ENCODE data around the gene CHIT1. TPM values are rescaled to one million over a fixed set of nuclear protein-coding genes. Genes with fewer than 3 reads are reported as not detected.
"Not testable (repeated sequence)": the region's sequence is repeated elsewhere in the genome, so short reads cannot be mapped to it uniquely, and the experiment has no call there.

Gene CHIT1
- total RNA-seq, 1 donor from 2014 or later: not detected

- no peak for TF ChIP-seq CTCF (conservative IDR thresholded peaks at IDR 0.05; ENCODE audit: low read depth, low read length)
- no peak overlapping the region for H3K4me3 ChIP-seq (ENCODE audit: low read depth, low read length)
- DNase-seq (ENCODE audit: low read depth): no peak
Observed at GRCh38 chr1:203239526-203240305, 10.2 kb upstream of the CHIT1 start.

- no peak for DNase-seq (ENCODE audit: low read depth)
- H3K4me3 ChIP-seq (ENCODE audit: low read depth, low read length): no peak overlapping the region
- no peak for TF ChIP-seq CTCF (conservative IDR thresholded peaks at IDR 0.05; ENCODE audit: low read depth, low read length)
Observed at GRCh38 chr1:203239081-203239480, 9.6 kb upstream of the CHIT1 start.

GRCh38 chr1:203238535-203238934, 9.1 kb upstream of the CHIT1 start:
- H3K4me3 ChIP-seq (ENCODE audit: low read depth, low read length): no peak overlapping the region
- no peak for TF ChIP-seq CTCF (conservative IDR thresholded peaks at IDR 0.05; ENCODE audit: low read depth, low read length)
- DNase-seq (ENCODE audit: low read depth): no peak

GRCh38 chr1:203234901-203235300, 5.4 kb upstream of the CHIT1 start:
- DNase-seq (ENCODE audit: low read depth); H3K4me3 ChIP-seq (ENCODE audit: low read depth, low read length): not testable (repeated sequence)

GRCh38 chr1:203228670-203229069, 803 bp downstream of the CHIT1 start:
- DNase-seq (ENCODE audit: low read depth): no peak
- TF ChIP-seq CTCF (conservative IDR thresholded peaks at IDR 0.05; ENCODE audit: low read depth, low read length): no peak
- no peak overlapping the region for H3K4me3 ChIP-seq (ENCODE audit: low read depth, low read length)

GRCh38 chr1:203227371-203228083, 1.9 kb downstream of the CHIT1 start:
- no peak for DNase-seq (ENCODE audit: low read depth)
- no peak overlapping the region for H3K4me3 ChIP-seq (ENCODE audit: low read depth, low read length)
- TF ChIP-seq CTCF (conservative IDR thresholded peaks at IDR 0.05; ENCODE audit: low read depth, low read length): no peak

GRCh38 chr1:203225071-203225470, 4.4 kb downstream of the CHIT1 start:
- no peak for TF ChIP-seq CTCF (conservative IDR thresholded peaks at IDR 0.05; ENCODE audit: low read depth, low read length)
- DNase-seq (ENCODE audit: low read depth): no peak
- H3K4me3 ChIP-seq (ENCODE audit: low read depth, low read length): no peak overlapping the region

Measured in epithelial cell of proximal tubule (primary cell).